ENCODE results near the gene DAZAP1. TPM values are rescaled to one million over a fixed set of nuclear protein-coding genes. Genes with fewer than 3 reads are reported as not detected.
"Not testable (repeated sequence)": the region's sequence is repeated elsewhere in the genome, so short reads cannot be mapped to it uniquely, and the experiment has no call there.

DAZAP1 gene
- total RNA-seq, 1 experiment from 2014 or later = 110 TPM

DNA sequence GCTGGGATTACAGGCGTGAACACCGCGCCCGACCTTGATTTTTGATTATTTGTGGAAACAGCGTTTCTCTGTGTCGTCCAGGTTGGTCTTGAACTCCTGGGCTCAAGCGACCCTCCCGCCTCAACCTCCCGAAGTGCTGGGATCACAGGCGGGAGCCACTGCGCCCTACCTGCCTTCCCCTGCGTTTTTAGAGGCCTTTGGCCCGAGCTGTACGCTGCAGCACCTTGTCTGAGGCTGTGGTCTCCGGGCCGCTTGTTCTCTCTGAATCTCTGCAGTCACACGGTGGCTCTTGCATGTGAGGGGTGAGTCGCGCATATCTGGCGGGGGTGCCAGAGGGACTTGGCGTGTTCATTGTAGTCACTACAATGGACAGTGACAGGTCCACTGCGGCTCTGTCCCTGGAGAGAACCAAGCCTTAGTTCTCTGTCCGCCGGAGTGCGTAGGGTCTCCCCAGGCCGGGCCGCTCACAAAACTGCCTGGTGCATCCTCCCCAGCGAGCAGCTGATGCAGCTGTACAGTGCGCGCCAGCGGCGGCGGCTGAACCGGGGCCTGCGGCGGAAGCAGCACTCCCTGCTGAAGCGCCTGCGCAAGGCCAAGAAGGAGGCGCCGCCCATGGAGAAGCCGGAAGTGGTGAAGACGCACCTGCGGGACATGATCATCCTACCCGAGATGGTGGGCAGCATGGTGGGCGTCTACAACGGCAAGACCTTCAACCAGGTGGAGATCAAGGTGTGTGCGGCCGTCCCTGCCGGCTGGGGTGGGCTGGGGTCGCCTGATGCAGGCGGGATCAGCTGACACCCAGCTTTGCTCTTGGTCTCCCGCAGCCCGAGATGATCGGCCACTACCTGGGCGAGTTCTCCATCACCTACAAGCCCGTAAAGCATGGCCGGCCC lies 32.4 kb downstream of the DAZAP1 start:
- not testable (repeated sequence) for DNase-seq (ENCODE audit: low spot score)

DNA sequence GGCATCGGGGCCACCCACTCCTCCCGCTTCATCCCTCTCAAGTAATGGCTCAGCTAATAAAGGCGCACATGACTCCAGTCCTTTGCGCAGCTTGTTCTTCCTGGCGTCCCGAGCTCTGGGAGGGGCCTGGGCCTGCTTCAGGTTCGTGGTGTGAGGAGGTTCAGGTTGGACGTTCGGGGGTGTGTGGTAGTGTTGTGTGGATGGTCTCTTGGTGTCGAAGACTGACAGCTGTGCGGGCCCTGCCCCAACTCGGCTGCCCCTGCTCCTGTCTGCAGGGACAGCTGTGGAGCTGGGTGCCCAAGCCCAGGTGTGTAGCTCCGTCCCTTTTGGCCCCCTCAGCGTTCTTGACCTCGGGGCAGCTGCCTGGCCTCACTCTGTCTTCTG lies 33.0 kb downstream of the DAZAP1 start:
- no peak for DNase-seq (ENCODE audit: low spot score)

DNA sequence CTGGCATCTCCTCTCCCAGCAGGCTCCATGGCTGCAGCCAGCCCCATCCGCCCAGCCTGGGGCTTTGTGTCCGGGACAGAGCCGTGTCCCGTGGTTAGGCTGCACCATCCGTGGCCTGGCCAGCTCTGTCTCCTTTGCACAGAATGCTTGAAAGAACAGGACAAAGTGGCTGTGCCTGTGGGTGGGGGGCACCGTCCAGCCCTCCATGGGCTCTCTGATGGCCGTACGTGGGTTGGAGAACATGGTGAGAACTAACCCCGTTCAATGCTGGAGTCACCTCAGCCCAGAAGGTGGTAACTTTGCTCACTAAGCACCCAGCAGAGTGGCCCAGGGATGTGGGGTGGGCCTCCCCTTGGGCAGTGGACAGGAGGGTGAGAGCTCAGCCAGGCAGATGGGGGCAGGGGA lies 33.6 kb downstream of the DAZAP1 start:
- no peak for DNase-seq (ENCODE audit: low spot score)

DNA sequence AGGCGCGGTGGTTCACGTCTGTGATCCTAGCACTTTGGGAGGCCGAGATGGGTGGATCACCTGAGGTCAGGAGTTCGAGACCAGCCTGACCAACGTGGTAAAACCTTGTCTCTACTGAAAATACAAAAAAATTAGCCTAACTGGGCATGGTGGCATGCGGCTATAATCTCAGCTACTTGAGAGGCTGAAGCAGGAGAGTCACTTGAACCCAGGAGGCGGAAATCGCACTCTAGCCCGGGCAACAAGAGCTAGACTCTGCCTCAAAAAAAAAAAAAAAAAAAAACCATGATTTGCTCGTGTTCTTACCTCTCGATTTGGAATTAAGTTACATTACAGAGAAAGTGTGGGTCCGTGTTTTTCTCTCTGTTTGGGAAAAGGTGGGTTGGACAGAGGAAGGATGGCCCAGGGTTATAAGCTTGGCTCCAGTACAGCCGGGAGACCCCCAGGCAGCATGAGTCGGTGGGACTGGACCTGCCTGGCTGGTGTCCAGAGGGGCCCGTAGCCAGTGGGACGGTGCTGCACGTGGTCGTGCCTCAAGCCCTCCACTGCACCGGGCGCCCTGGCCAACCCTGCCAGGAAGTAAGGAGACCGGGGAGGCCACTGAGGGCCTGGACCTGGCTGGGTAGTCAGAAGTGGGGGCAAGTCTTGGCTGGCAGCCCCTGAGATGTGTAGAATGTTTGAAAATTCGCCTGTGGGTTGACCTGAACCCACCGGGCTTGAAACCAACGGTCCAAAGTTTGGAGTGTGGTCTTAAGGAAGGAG lies 34.5 kb downstream of the DAZAP1 start:
- no peak for DNase-seq (ENCODE audit: low spot score)

DNA sequence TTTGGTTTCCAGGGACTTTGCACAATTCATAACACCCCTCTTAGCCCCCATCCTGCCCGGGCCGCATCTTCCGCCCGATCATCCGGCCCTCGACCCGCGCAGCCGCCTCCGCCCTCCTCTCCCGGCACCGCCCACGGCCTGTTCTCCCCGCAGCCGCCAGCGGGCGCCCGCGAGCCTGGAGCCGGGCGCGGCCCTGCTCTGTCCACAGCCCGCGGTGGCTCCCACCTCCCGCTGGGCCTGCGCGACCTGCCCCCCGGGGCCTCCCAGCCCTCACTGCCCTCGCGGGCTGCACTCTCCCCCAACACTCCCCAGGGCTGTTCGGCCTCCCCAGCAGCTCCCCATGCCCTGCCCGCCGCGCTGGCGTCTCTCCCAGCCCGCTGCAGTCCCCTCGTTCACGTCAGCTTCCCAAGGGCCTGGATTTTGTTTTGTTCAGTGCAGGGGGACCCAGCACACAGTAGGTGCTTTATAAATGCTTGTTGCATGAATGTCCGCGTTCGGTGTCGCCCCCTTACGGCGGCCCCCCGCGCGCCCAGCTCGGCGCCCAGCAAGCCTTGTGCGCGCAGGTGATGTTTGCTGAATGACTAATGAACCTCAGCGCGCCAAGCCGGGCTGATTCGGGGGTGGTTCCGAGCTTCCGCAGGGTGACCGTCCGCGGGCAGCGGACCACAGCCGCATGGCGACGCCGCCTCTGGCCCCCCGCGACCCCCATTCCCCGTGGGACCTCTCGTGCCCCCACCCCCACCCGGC lies 38.0 kb downstream of the DAZAP1 start:
- peak; percentile 62 for DNase-seq (ENCODE audit: low spot score)

DNA sequence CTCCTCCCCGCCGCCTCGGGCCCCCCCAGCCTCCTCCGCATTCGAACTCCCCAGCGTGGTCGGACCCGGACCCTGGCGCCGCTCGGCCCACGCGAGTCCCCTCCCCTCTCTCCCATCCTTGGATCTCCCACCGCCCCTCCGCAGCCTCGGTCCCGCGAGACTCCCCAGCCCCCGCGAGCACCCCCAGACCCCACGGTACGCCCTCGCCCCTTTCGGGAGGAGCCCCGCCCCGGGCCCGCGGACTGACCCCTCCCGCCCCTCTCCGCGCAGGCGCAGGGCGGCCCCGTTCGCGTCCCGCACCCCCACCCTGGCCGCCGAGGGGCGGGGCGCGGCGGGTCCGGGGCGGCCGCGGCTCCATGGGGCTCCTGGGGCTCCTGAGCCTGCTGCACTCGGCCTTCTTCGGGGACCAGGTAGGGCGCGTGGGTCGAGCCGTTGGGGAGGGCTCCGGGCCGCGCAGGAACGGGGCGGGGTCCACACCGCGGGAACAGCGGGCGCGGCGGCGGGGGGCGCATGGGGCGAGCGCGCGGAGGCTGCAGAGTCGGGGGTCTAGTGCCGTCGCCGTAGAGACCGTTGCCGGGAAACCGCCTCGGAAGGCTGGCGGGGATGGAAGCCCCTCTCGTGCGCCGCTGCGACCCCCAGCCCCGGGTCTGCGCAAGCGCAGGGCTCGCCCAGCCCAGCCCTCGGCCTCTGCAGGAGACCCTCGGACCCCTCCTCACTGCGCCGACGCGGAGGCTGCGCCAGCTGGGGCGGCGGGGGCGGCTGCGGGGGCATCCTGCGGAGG lies 38.7 kb downstream of the DAZAP1 start:
- no peak for DNase-seq (ENCODE audit: low spot score)

DNA sequence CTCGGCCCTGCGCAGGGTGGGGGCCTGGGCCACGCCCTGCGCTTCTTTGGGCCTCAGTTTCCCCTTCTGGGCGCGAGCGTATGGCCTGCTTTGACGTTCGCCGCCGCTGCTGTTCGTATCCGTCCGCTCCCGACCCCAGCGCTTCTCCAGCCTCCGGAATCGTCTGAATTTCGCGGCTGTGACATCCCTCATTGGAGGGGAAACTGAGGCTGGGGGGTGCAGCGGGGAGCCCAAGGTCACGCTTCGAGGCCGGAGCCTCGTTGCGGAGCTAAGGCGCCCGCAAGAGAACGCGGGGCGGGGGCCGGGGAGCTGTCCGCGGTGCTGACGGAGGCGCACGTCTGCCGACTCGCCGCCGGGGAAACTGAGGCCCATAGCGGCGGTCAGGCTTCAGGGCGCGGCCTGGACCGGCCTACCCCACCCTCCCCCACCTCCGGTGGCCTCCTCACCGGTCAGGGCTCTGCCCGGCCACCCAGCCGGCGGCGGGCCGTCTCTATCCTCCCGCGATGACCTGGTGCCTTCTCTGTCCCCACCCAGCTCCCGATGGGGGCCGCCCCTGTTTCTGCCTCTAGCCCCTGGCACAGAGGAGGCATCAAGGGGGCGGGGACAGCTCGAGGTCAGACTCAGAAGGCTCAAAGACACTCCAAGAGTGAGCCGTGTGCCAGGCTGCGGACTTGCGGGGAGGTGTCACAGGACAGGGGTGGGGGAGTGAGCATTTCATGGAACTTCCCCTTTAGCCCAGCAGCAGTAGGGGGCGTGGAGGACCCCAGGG lies 39.5 kb downstream of the DAZAP1 start:
- no peak for DNase-seq (ENCODE audit: low spot score)

DNA sequence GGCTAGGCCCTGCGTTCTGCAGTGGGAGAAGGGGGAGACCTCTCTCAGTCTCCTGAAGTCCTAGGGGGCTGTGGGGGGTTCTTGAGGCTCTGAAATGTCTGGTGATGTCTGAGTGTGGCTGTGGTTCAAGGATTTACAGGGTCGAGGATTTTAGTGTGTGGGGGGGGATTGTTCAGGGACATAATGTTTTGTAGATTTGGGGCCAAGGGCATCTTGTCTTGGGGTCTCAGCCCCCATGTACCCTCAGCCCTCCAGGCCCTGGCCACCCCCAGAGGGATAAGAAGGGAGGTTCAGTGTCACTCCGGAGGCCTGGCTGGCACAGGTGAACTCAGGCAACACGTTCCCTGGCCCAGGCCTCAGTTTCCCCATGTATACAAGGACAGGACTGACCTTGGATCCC lies 40.1 kb downstream of the DAZAP1 start:
- DNase-seq (ENCODE audit: low spot score) = no peak

DNA sequence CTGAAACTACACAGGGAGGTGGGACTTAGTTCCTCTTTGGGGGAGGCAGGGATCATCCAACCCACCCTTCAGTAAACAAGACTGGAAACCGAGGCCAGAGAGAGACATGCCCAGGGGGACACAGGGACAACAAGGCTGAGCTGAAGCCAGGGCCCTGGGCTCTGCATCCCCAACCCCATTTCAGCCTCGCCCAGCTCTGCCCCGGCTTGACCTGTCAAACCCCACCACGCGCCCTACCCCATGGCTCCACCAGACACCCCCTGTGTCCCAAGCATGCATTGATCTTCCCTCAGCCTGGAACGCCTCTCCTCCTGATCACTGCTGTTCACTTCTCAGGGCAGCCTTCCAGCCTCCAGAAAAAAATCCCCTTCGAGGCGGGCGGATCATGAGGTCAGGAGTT lies 40.6 kb downstream of the DAZAP1 start:
- DNase-seq (ENCODE audit: low spot score) = no peak

DNA sequence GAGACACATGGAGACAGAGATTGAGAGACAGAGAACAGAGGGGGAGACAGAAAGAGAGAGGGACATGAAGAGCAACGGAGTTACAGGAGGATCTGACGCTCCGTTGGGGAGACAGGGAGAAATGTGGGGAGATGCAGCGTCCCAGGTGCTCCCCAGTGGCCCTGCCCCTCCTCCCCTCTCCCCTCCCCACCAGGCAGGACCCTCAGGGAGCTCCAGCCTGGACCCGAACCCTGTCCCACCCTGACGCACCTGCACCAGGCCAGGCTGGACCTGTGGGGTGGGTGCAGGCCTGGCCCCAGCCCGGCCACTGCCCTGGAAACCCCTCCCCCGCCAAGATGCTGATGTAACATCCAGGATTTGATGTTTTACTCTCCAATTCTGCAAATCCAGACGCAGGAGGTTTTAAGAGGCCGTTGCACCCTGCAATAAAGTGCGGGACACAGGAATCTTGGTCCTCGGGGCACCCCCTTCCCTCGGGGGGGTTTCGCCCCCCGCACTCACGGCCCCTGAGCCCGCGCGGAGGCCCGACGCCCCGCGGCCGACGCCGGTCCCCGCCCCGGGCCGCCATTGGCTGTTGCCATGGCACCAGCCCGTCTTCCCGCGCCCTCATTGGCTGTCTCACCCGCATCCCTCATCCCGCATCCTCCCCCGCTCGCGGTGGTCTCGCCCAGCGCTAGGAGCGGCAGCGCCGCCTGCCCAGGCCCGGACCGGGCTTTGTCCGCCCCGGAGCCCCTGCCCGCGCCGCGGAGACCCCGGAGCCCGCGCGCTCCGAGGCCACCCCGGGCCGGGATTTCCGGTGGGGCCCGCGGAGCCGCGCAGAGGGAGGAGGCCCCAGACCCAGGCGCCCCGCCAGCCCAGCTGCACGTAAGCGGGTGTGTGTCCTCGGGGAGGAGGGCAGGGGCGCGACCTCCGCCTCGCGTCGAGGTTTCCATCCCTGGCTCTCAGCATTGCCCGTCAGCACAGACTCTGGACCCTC lies 42.4 kb downstream of the DAZAP1 start, which contains the start of gene APC2:
Gene APC2, plus strand, starts transcription at position 655 of the 976 bp plus-strand sequence. CDS start 2,881 bp downstream, outside the sequence.
- DNase-seq (ENCODE audit: low spot score) = no peak

DNA sequence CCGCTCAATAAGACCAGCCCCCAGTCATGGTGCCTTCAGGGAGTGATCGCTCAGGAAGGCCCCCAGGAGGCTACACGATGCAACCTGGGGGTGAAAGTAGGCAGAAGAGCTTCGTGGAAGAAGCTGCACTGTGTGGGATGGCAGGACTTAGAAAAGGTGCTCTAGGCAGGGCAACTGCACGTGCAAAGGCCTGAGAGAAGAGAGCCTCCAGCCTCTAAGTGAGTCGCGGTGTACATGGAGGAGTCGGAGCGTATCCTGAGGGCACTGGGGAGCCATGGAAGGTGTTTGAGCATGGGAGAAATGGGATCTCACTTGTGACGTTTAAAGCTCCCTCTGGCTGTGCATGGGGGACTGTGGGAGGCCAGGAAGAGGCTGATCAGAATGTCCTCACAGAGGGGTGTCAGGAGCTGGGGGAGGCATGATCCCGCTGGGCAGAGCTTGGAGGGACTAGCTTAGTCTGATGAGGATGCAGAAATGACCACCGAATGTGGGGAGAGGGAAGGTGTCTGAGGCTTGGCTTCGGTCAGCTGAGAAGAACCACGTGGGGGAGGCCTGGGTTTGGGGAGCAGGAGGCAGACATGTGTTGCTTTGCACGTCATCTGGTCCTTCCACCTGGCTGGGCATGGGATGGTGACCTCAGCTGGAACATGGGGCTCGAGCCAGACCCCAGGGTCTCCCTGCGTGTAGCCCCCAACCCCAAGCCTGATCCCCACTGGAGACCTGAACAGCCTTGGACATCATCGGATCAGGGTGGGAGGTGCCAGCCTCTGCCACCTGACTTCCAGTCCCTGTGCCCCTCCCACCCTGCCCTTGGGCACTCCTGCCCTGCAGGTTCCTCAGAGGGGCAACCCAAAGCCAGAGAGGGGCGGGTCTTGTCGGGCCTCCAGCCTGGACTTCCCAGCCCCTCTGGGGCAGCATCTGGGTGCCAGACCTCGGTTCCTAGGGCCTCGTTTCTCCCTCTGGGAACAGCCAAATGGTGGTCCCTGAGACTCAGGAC lies 43.6 kb downstream of the DAZAP1 start:
- DNase-seq (ENCODE audit: low spot score) = no peak

DNA sequence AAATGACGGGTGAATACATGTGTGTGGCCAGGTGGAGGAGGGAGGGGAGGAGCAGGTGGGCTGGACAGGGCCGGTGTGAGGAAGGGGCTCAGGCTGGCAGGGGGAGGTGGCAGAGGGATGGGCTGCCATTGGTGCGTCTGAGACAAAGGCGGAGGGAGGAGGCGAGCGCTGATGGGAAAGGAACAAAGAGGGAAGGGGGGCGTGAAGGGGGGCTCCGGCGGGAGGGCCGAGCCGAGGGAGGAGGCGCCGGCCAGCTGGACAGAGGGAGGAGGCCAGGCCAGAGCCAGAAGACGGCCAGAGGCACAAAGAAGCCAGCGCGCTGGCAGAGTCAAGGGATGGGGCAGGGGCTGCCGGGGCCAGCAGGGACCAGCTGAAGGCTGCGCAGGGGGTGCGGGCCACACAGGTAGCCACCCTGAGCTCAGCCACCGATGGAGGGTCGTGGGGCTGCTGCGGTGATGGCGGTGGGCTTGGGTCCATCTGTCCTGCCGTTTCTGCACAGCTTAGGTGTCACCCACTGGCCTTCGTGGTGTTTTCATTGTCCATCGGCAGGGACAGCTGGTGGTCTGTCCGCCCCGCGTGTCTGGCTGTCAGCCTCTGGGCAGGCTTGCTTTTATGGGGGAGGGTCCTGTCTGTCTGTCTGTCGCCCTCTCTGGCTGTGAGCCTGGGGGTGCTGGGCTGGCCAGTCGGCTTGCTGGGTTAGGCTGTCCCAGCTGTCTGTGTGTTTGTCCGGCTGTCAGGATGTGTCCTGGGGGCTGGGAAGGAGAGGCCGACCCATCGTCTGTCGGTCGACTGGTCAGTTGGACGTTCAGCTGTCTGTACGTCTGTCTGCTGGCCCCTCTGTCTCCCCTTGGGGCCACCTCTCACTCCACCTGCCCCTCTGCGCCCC lies 44.8 kb downstream of the DAZAP1 start:
- no peak for DNase-seq (ENCODE audit: low spot score)

DNA sequence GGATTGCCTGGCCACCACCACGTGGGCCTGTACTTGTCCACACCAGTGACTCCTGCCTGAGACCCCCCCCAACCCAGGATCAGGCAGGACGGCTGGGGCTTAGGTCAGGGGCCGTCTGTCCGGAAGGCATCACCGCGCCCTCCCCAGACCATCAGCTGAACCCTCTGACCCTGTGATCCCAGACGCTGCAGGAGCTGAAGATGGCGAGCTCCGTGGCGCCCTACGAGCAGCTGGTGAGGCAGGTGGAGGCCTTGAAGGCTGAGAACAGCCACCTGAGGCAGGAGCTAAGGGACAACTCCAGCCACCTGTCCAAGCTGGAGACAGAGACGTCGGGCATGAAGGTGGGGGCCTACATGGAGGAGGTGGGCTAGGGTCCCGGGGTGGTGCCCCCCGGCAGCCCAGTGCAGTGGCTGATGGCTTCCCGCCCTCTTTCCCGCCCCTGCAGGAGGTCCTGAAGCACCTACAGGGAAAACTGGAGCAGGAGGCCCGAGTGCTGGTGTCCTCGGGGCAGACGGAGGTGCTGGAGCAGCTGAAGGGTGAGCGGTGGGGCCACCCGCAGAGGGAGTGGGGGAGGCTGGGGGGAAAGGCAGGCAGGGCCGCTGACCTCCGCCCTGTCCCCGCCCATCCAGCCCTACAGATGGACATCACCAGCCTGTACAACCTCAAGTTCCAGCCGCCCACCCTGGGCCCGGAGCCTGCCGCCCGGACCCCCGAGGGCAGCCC lies 45.6 kb downstream of the DAZAP1 start:
- no peak for DNase-seq (ENCODE audit: low spot score)

DNA sequence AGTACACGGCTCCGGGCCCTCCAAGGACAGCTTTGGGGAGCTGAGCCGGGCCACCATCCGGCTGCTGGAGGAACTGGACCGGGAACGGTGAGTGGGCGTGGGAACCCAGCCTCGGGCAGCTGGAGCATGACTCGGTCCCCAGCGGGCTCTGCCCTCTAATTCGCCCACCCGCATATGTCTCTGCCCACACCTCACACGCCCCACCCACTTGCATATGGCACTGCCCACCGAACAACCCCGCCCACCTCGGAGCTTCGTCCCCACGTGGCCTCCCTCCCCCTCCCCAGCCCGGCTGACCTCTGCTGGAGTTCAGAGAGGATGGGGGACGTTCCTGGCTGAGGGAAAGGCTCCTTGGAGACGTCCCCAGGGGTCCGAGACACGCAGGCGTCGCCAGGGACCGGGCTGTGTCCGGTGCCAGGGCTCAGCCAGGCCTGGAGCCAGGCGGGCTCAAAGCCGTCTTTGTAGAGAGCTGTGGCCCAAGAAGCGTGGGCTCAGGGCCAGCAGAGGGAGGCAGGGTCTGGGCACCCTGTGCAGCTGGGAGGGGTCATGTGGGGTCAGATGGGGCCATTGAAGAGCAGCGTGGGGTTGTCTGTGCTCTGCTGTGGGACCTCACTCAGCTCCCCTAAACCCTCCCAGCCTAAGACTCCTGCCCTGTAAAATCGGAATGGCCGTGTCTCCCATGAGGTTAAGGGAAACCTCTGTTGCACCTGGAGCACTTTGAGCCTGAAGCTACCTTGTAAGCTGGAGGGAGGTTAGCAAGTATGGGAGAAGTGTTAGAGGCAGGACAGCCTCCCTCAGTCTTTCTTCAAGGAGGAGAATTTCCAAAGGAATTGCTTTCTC lies 46.4 kb downstream of the DAZAP1 start:
- peak; percentile 35 for DNase-seq (ENCODE audit: low spot score)

DNA sequence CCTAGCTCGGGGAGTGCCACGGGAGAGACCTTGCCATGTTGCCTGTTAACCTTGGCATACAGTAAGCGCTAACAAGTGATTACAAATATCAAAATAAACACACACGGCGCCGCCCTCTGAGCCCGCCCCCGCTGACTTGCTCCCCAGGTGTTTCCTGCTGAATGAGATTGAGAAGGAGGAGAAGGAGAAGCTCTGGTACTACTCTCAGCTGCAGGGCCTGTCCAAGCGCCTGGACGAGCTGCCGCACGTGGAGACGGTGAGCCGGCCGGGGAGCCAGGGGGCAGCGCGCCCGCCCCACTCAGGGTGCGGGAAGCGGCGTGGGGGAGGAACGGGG lies 47.6 kb downstream of the DAZAP1 start:
- no peak for DNase-seq (ENCODE audit: low spot score)

Measured in A172 (cell line).